NCI-H146 (cell line): ENCODE results near the gene COL5A1.
"Not testable (repeated sequence)": the region's sequence is repeated elsewhere in the genome, so short reads cannot be mapped to it uniquely, and the experiment has no call there.

Experiments used
- DNase-seq: peaks from one replicate; lab custom pipeline; 2025; lab: John Stamatoyannopoulos, UW

Gene COL5A1

DNA sequence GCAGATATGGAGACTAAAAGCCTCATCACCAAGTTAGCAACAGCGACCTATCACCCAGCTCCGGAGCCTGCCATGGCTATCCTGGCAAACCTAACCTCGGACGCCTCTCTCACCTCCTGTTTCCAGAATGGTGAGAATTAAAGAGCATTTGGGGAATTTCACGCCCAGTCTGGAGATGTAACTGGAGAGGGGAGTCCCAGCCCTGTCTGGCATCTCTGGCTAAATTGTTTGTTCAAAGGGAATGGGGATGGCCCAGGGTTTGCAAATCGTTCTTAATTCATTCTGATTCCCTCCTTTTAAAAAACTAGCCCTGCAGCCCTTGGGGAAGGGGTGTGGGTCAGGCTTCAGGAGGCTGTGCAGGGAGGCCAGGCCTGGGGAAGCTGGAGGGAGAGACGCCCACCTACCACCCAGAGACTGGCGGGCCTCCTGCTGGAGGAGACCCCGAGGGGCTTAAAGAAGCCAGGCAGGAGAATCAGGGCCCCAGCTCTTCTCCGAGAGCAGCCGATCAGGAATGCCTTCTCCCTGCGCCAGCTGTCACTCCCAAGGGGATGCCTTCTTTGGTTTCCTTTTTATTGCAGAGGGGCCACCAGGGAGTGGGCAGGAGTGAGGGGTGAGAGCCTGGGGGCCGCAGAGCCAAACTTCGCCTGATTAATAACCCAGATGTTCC, 964 bp upstream of the COL5A1 start:
- DNase-seq = no peak

DNA sequence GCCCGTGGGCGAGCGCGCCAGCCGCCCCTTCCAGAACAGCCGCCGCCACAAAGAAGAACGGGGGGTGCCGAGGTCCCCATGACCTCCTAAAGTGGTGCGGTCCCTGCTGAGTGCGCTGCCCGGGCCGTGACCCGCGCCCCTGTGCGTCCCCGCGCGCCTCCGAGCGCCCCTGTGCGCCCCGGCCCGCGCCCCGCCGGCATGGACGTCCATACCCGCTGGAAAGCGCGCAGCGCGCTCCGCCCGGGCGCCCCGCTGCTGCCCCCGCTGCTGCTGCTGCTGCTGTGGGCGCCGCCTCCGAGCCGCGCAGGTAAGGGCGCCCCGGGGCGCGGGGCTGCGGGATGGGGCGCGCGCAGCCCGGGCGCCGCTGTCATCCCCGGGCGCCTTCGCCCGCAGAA, 384 bp downstream of the COL5A1 start:
- DNase-seq = no peak

- no peak for DNase-seq
Observed at GRCh38 chr9:134642385-134643181, 980 bp downstream of the COL5A1 start.

- no peak for DNase-seq
Observed at GRCh38 chr9:134643222-134643671, 1.6 kb downstream of the COL5A1 start.

GRCh38 chr9:134644401-134644724, 2.8 kb downstream of the COL5A1 start:
- not testable (repeated sequence) for DNase-seq

DNA sequence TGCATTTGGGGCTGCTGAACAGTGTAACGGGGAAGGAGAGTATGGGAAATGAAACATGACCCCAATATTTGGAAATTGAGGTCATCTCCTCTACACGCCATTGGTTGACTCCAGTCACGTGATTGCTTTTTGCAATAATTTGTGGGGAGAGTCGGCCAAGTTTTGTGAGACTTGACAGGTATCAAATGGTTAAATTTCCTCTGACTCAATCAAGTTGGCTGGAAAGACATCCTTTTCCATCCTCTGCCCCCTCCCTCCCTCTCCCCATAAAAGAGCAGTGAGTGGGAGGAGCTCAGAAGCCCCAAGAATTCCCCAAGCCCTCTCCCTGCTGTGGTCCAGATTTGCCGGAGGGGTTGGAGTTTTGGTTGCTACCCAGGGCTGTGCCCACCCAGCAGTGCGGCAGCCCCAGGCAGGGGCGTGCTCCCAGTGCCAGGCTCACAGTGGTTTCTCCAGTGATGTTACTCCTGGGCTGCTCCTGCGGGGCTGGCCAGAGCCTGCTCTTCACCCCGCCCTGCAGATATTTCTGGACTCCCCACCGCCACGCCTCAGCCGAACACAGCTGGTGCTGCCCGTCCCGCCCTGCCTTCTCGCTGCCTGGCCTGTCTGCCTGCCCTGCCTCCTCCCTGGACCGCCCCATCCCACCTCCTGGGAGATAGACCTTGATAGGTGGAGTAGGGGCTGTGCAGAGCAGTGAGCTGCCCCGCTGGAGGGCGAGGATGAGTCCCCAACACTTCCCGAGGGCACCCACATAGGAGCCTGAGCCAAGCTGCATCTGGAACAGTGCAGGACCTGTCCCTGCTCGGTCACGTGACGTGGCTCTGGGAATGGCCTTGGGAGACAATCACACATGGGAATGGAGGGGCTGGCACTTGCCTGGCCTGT, 3.4 kb downstream of the COL5A1 start:
- DNase-seq = no peak

- DNase-seq = no peak
Observed at GRCh38 chr9:134645607-134646365, 4.2 kb downstream of the COL5A1 start.

DNA sequence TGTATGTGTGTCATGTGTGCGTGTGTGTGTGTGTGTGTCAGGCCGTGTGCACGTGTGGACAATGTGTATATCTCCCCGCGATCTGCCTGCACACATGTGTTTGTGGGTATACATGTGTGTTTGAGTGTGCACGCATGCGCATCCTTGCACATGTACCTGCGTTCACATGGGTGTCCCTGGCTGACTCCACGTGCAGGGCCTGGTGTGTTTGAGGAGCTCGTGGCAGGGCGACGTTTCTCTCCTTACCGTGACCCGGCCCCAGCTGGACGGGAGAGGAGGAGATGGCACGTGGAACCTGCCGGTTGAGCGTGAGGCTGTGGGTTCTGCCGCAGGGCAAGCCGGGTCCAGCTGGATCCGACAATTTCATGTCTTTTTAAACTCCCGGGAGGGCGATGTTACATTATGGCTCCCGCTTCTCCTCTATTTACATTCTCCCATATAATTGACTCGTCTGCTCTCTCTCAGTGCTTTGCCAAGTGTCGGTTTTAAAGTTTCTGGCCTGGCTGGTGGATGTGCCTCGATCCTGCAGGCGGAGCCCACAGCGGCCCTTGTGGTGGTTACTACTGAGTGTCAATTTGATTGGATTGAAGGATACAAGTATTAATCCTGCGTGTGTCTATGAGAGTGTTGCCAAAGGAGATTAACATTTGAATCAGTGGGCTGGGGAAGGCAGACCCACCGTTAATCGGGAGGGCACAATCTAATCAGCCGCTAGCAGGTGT, 5.9 kb downstream of the COL5A1 start:
- DNase-seq = no peak

- no peak for DNase-seq
Observed at GRCh38 chr9:134648701-134649530, 7.3 kb downstream of the COL5A1 start.

GRCh38 chr9:134650431-134651190, 9.0 kb downstream of the COL5A1 start:
- DNase-seq = no peak

- no peak for DNase-seq
Observed at GRCh38 chr9:134651226-134651905, 9.8 kb downstream of the COL5A1 start.

DNA sequence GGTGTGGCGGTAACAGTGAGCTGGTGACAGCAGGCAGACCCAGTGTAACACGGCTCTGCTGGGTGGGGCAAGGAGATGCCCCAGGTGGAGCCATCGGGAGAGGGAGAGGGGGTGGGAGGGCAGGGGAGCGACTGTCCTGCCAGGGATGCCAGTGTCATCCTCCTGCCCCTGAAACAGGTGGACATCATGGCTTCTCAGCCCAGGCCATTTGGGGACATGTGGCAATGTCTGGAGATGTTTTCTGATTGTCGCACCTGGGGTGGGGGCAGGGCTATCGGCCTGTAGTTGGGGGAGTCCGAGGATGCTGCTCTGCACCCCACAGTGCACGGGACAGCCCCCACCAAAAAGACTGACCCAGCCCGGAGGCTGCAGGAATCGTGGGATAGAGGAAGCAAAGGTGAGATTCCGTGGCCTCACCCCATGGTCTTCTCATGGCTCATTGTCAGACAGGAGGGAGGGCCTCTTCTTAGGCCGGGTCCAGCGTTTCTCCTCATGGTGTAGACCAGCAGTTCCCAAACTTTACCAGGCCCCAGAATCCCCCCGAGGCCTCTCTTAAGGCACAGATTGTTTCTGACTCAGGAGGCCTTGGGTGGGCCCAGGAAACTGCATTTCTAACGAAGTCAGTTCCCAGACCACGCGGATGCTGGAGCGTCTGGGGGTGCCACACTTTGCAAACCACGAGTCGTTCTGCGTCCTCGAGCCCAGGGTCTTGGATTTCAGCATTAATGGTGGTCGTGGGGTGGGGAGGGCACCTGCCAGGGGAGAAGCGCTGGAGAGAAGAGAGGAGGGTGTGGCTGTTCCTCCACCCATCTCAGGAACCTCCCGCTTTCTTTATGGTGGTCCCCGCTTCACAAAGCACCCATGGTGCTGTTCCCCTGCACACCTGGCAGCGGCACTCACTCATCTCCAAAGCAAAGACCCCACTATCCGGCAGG, 11.0 kb downstream of the COL5A1 start:
- DNase-seq = no peak

- no peak for DNase-seq
Observed at GRCh38 chr9:134653259-134654009, 11.8 kb downstream of the COL5A1 start.

DNA sequence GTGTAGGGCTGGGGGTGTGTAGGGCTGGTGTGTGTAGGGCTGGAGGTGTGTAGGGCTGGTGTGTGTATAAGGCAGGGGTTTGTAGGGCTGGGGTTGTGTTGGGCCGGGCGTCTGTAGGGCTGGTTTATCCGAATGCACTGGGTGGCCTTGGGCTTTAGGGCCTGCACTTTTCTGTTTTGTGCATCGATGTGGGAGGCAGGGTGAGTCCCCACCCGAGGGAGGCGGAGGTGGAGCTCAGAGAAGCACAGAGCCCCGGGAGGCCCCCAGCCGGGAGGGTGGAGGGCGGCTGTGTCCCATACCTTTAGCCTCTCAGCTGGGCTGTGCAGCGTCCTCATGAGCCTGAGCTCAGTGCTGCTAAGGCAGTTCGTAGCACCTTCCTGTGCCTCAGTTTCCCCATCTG, 13.5 kb downstream of the COL5A1 start:
- DNase-seq = no peak

GRCh38 chr9:134655586-134656333, 14.2 kb downstream of the COL5A1 start:
- no peak for DNase-seq

GRCh38 chr9:134656334-134657006, 14.9 kb downstream of the COL5A1 start:
- DNase-seq = no peak
